ENCODE measurements around the gene CRAT.

CRAT gene

GRCh38 chr9:129110740-129111527 is at the start of gene CRAT, which contains the start of gene PTPA:
Gene CRAT (minus strand): TSS chr9:129110793. CDS start chr9:129110509, 284 bp downstream.
Gene PTPA (plus strand): TSS chr9:129111415. CDS start chr9:129111601, 186 bp downstream.
- peak; percentile 46 for DNase-seq (ENCODE audit: low read depth)

GRCh38 chr9:129156163-129156562 is 45.6 kb upstream of the CRAT start:
- DNase-seq (ENCODE audit: low read depth), result no peak

GRCh38 chr9:129154866-129155477 is 44.4 kb upstream of the CRAT start:
- no peak for DNase-seq (ENCODE audit: low read depth)

GRCh38 chr9:129151469-129151868 is 40.9 kb upstream of the CRAT start:
- DNase-seq (ENCODE audit: low read depth), result no peak

- no peak for DNase-seq (ENCODE audit: low read depth)
These were observed 40.1 kb upstream of the CRAT start for GRCh38 chr9:129150672-129151211.

- no peak for DNase-seq (ENCODE audit: low read depth)
These were observed 39.5 kb upstream of the CRAT start for GRCh38 chr9:129150122-129150521.

- DNase-seq (ENCODE audit: low read depth), result no peak
These were observed 38.8 kb upstream of the CRAT start for GRCh38 chr9:129149442-129149841.

- DNase-seq (ENCODE audit: low read depth), result no peak
These were observed 38.0 kb upstream of the CRAT start for GRCh38 chr9:129148463-129149204.

GRCh38 chr9:129146441-129146941 is 35.9 kb upstream of the CRAT start:
- DNase-seq (ENCODE audit: low read depth), result no peak

- peak; percentile 72 for DNase-seq (ENCODE audit: low read depth)
These were observed 35.3 kb upstream of the CRAT start for GRCh38 chr9:129145841-129146292.

- DNase-seq (ENCODE audit: low read depth), result no peak
These were observed 34.7 kb upstream of the CRAT start for GRCh38 chr9:129145316-129145715.

- DNase-seq (ENCODE audit: low read depth), result peak; percentile 78
These were observed 32.7 kb upstream of the CRAT start for GRCh38 chr9:129143031-129143927.

- DNase-seq (ENCODE audit: low read depth), result no peak
These were observed 31.7 kb upstream of the CRAT start for GRCh38 chr9:129142138-129142935.

GRCh38 chr9:129141066-129142041 is 30.8 kb upstream of the CRAT start:
- peak; percentile 85 for DNase-seq (ENCODE audit: low read depth)

- no peak for DNase-seq (ENCODE audit: low read depth)
These were observed 29.9 kb upstream of the CRAT start for GRCh38 chr9:129140397-129141065.

- peak; percentile 99 for DNase-seq (ENCODE audit: low read depth)
These were observed 29.4 kb upstream of the CRAT start for GRCh38 chr9:129139993-129140396.

- DNase-seq (ENCODE audit: low read depth), result peak; percentile 80
These were observed 28.8 kb upstream of the CRAT start for GRCh38 chr9:129139233-129139992.

Data from GM04503 (cell line).